Neuronal stem cell (in vitro differentiated cells): ENCODE data around the gene NFXL1.

Source experiments
- DNase-seq: peaks from one replicate; pipeline ENCODE4 v3.0.0-alpha.2; 2013; ENCODE audit warnings: low spot score
- H2AFZ ChIP-seq: one replicate; pipeline ENCODE4 v1.6.1; 2013; ENCODE audit warnings: mild to moderate bottlenecking, low read length, inconsistent platforms
- H2AK5ac ChIP-seq: 2 replicates; pipeline ENCODE4 v1.6.1; 2013; ENCODE audit warnings: low read depth, mild to moderate bottlenecking, inconsistent platforms, low read length, moderate library complexity, mixed read lengths
- H2BK120ac ChIP-seq: 2 replicates; pipeline ENCODE4 v1.6.1; 2013; ENCODE audit warnings: low read depth, mild to moderate bottlenecking, inconsistent platforms, low read length, moderate library complexity, mixed read lengths
- H2BK12ac ChIP-seq: one replicate; pipeline ENCODE4 v1.6.1; 2013; ENCODE audit warnings: low read length, inconsistent platforms
- H2BK15ac ChIP-seq: 2 replicates; pipeline ENCODE4 v1.6.1; 2013; ENCODE audit warnings: mild to moderate bottlenecking, low read length, inconsistent platforms, mixed read lengths
- H2BK5ac ChIP-seq: one replicate; pipeline ENCODE4 v1.6.1; 2013; ENCODE audit warnings: inconsistent platforms, mild to moderate bottlenecking, low read length, moderate library complexity
- H3K14ac ChIP-seq: one replicate; pipeline ENCODE4 v1.6.1; 2013; ENCODE audit warnings: low read length, inconsistent platforms
- H3K18ac ChIP-seq: 2 replicates; pipeline ENCODE4 v1.6.1; 2013; ENCODE audit warnings: low read length, inconsistent platforms
- H3K23ac ChIP-seq: 2 replicates; pipeline ENCODE4 v1.6.1; 2013; ENCODE audit warnings: low read depth, mild to moderate bottlenecking, mixed read lengths, low read length, inconsistent platforms; ENCODE audit not compliant: poor library complexity
- H3K27ac ChIP-seq: replicated peaks from 3 replicates; pipeline ENCODE4 v1.5.1; 2013; ENCODE audit warnings: low read length, inconsistent platforms
- H3K27me3 ChIP-seq, 3 experiments: 2 replicates each; pipeline ENCODE4 v1.6.1; 2013; ENCODE audit warnings: low read length in 3 of 3, mild to moderate bottlenecking in 2 of 3, inconsistent platforms in 1 of 3, low read depth in 1 of 3, mixed read lengths in 1 of 3, moderate library complexity in 1 of 3; ENCODE audit not compliant: control insufficient read depth in 3 of 3, insufficient read depth in 3 of 3
- H3K36me3 ChIP-seq, 2 donors: replicated peaks in 1 of 2; 2 replicates each; pipeline ENCODE4 v1.6.1; 2013; ENCODE audit warnings: low read length in 2 of 2; ENCODE audit not compliant: control insufficient read depth in 2 of 2, insufficient read depth in 2 of 2
- H3K4ac ChIP-seq: 2 replicates; pipeline ENCODE4 v1.6.1; 2013; ENCODE audit warnings: inconsistent platforms, mild to moderate bottlenecking, low read length, moderate library complexity
- H3K4me1 ChIP-seq, 2 donors: 1 replicate in 1 of 2; 2 replicates in 1 of 2; pipeline ENCODE4 v1.6.1; 2013; ENCODE audit warnings: low read length in 2 of 2, low read depth in 1 of 2; ENCODE audit not compliant: control insufficient read depth in 2 of 2, insufficient read depth in 1 of 2
- H3K4me2 ChIP-seq: one replicate; pipeline ENCODE4 v1.6.1; 2013; ENCODE audit warnings: mild to moderate bottlenecking, low read length, inconsistent platforms; ENCODE audit not compliant: insufficient read depth, poor library complexity, severe bottlenecking
- H3K4me3 ChIP-seq, 2 donors: 2 replicates each; pipeline ENCODE4 v1.5.1; 2013; ENCODE audit warnings: low read length in 2 of 2, mild to moderate bottlenecking in 2 of 2, inconsistent platforms in 1 of 2, moderate library complexity in 1 of 2
- H3K79me1 ChIP-seq: one replicate; pipeline ENCODE4 v1.6.1; 2013; ENCODE audit warnings: low read depth, mild to moderate bottlenecking, inconsistent platforms, low read length, moderate library complexity
- H3K9ac ChIP-seq: one replicate; pipeline ENCODE4 v1.6.1; 2013; ENCODE audit warnings: mild to moderate bottlenecking, low read depth, low read length, inconsistent platforms; ENCODE audit not compliant: poor library complexity
- H3K9me3 ChIP-seq, 2 donors: replicated peaks in 1 of 2; 2 replicates each; pipeline versions ENCODE3 to v1.6.1; 2013; ENCODE audit warnings: low read length in 2 of 2, mild to moderate bottlenecking in 2 of 2, inconsistent platforms in 1 of 2, low read depth in 1 of 2, mixed read lengths in 1 of 2, moderate library complexity in 1 of 2; ENCODE audit not compliant: control insufficient read depth in 2 of 2, insufficient read depth in 1 of 2
- H4K8ac ChIP-seq: one replicate; pipeline ENCODE4 v1.6.1; 2013; ENCODE audit warnings: low read depth, mild to moderate bottlenecking, inconsistent platforms, low read length, moderate library complexity
- H4K91ac ChIP-seq: one replicate; pipeline ENCODE4 v1.6.1; 2013; ENCODE audit warnings: low read length, low read depth, mild to moderate bottlenecking, inconsistent platforms; ENCODE audit not compliant: poor library complexity
- WGBS, 2 donors: extraction: QIAGEN DNeasy Blood & Tissue Kit; methylation state at CpG; one replicate each; pipeline ENCODE4 v1.1.7; 2013; ENCODE audit warnings: missing lambda C conversion rate in 2 of 2, mixed read lengths in 1 of 2; ENCODE audit not compliant: insufficient read length in 2 of 2, insufficient replicate concordance in 1 of 2; ENCODE audit errors: extremely low coverage in 2 of 2; 5-methylcytosine and 5-hydroxymethylcytosine counted together

The NFXL1 gene

DNA sequence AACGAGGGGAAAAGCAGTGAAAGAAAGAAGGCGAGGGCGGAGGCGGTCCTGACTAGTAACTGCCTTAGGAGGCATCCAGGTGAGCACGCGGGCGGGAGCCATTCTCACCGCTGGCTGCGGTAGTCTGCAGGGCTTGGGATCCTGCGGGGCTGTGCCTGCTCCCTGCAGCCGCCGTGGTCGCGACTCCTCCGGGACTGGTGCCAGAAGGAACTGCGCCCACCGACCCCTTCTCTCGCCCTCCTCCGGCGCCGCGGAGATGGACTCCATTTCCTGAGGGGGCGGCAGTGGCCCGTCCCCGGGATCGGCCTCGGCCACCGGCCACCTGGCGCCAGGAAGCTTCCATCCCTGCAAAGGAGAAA, 543 bp downstream of the NFXL1 start:
- Histone ChIP-seq H3K36me3 (peaks cover 0 to 31% of the 10 kb centered on the region in 2 donors), H3K4ac (no peak overlapping the region), H4K8ac (no peak overlapping the region)

DNA sequence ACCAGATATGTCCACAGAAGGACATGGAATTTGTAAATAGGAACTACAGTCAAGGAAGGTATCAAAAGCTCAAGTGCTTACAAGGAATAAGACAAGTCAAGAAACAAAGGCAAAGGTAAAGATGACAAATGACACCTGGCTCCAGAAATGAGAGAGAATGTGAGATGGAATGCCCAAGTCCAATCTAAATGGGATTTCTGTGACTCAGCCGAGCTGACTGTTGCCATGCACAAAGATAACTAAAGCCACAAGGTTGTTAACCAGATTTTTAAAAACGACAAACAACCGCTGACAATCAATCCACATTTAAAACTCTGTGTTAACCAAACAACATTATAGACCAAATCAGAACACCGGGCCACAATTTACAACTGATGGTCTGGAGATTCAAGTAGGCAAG, 1.1 kb downstream of the NFXL1 start:
- Histone ChIP-seq H3K27ac (no peak overlapping the region), H2AK5ac (no peak overlapping the region), H3K9ac (no peak overlapping the region), H3K18ac (no peak overlapping the region), H4K91ac (no peak overlapping the region), H2BK5ac (no peak overlapping the region), H3K36me3 (peaks cover 0 to 33% of the 10 kb centered on the region in 2 donors), H3K4me2 (peak overlapping the region; percentile 50), H2BK15ac (no peak overlapping the region), H3K23ac (no peak overlapping the region), H4K8ac (no peak overlapping the region), H2BK12ac (no peak overlapping the region), H3K79me1 (peaks cover 5% of the 10 kb centered on the region), H3K27me3 (peaks cover 0 to 7% (median 0%) of the 10 kb centered on the region in 3 experiments), H3K4me3 (peak overlapping the region; percentile 76 to 90), H3K14ac (no peak overlapping the region), H2AFZ (peak overlapping the region; percentile 90), H3K9me3 (no peaks in the 10 kb centered on the region), H2BK120ac (no peak overlapping the region), H3K4me1 (no peaks in the 10 kb centered on the region), H3K4ac (no peak overlapping the region)
- WGBS, 2 donors: no CpG with 5 or more reads among the region's 4 CpGs
- DNase-seq: no peak

More for the DNA sequence above, 543 bp downstream of the NFXL1 start:
- peak overlapping the region; percentile 94 for H3K9ac ChIP-seq
- H3K4me1 ChIP-seq: no peaks in the 10 kb centered on the region
- H3K27me3 ChIP-seq: peaks cover 0 to 7% (median 0%) of the 10 kb centered on the region in 3 experiments
- H2BK15ac ChIP-seq: no peak overlapping the region
- peak overlapping the region; percentile 89 for H3K18ac ChIP-seq
- peak overlapping the region; percentile 90 for H2AFZ ChIP-seq
- no CpG with 5 or more reads among the region's 29 CpGs for WGBS, 2 donors
- no peaks in the 10 kb centered on the region for H3K9me3 ChIP-seq
- H2BK120ac ChIP-seq: peak overlapping the region; percentile 47
- peaks cover 5% of the 10 kb centered on the region for H3K79me1 ChIP-seq
- peak overlapping the region; percentile 50 for H3K4me2 ChIP-seq
- no peak for DNase-seq
- peak overlapping the region; percentile 83 for H2AK5ac ChIP-seq
- no peak overlapping the region for H2BK5ac ChIP-seq
- H3K4me3 ChIP-seq: peak overlapping the region; percentile 76 to 90
- no peak overlapping the region for H3K14ac ChIP-seq
- H4K91ac ChIP-seq: no peak overlapping the region
- no peak overlapping the region for H2BK12ac ChIP-seq
- peak overlapping the region; percentile 12 for H3K23ac ChIP-seq
- H3K27ac ChIP-seq: peak overlapping the region; percentile 34

DNA sequence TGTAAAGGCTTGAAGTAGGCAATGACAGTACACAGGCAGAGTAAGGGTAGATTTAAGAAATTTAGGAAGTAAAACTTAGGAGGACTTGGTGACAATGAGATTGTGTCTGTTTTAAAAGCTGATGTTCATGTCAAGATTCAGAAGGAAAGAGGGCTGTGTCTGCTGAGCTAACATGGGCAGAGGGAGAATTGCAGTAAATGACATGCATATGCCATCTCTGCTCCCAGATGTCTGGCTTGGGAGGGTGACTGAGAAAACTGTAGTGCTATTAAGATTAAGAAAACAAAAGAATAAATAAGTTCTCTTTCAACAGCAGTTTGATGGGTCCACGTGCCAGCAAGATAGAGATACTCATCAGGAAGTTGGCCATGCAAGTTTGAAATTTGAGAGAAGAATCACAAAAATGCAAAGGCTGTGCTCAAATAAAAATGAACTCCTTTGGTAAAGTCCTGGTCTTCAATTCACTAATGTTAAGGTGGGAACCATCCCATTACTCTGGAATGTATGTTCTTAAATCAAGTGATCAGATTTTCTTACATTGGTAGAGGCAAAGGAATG, 7.2 kb downstream of the NFXL1 start:
- H3K4me1 ChIP-seq: no peaks in the 10 kb centered on the region
- no peak overlapping the region for H3K18ac ChIP-seq
- H2AFZ ChIP-seq: no peak overlapping the region
- no peak overlapping the region for H3K4me2 ChIP-seq
- H3K4me3 ChIP-seq: no peak overlapping the region
- H3K14ac ChIP-seq: no peak overlapping the region
- no peak overlapping the region for H3K9ac ChIP-seq
- no peak overlapping the region for H2AK5ac ChIP-seq
- no peak for DNase-seq
- no peak overlapping the region for H4K91ac ChIP-seq
- H2BK120ac ChIP-seq: no peak overlapping the region
- H3K23ac ChIP-seq: no peak overlapping the region
- H2BK5ac ChIP-seq: no peak overlapping the region
- peaks cover 0 to 91% of the 10 kb centered on the region in 2 donors for H3K36me3 ChIP-seq
- no peaks in the 10 kb centered on the region for H3K79me1 ChIP-seq
- H3K27ac ChIP-seq: no peak overlapping the region
- H3K4ac ChIP-seq: no peak overlapping the region
- no peaks in the 10 kb centered on the region for H3K27me3 ChIP-seq
- no peak overlapping the region for H2BK12ac ChIP-seq
- WGBS, 2 donors: no CpG with 5 or more reads among the region's 1 CpG
- H2BK15ac ChIP-seq: no peak overlapping the region
- H3K9me3 ChIP-seq: no peaks in the 10 kb centered on the region
- H4K8ac ChIP-seq: no peak overlapping the region

DNA sequence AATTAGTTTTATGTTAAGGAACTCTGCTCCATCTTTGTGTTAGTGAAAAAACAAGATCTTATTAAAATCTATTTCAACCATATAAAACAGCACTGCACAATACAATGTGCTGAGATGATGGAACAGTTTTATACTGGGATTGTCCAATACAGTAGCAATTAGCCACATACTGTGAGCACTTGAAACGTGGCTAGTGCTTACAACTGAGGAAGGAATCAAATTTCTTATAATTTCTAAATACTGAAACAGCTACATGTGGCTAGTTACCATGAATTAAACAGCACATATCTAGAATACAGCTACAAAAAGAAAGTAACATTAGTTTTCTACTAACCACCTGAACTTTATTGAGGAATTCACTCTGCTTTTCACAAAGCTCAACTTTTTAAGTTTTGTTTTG, 14.7 kb downstream of the NFXL1 start:
- no peaks in the 10 kb centered on the region for H3K79me1 ChIP-seq
- H2BK12ac ChIP-seq: no peak overlapping the region
- H3K4me2 ChIP-seq: no peak overlapping the region
- no peak overlapping the region for H4K8ac ChIP-seq
- H3K18ac ChIP-seq: no peak overlapping the region
- no peak overlapping the region for H2BK120ac ChIP-seq
- no peak overlapping the region for H2BK5ac ChIP-seq
- no peak overlapping the region for H4K91ac ChIP-seq
- no peaks in the 10 kb centered on the region for H3K9me3 ChIP-seq
- no peak overlapping the region for H3K14ac ChIP-seq
- H3K27ac ChIP-seq: no peak overlapping the region
- no peak overlapping the region for H2AFZ ChIP-seq
- no peak overlapping the region for H3K4me3 ChIP-seq
- peaks cover 5 to 98% of the 10 kb centered on the region in 2 donors for H3K36me3 ChIP-seq
- no peak overlapping the region for H3K9ac ChIP-seq
- H3K23ac ChIP-seq: no peak overlapping the region
- no peak overlapping the region for H2AK5ac ChIP-seq
- no peak for DNase-seq
- no peak overlapping the region for H2BK15ac ChIP-seq
- H3K4ac ChIP-seq: no peak overlapping the region
- no peaks in the 10 kb centered on the region for H3K4me1 ChIP-seq
- H3K27me3 ChIP-seq: no peaks in the 10 kb centered on the region
- no CpG with 5 or more reads among the region's 1 CpG for WGBS, 2 donors
